SIG-M5 treated with dmso at 0.1 percent for 504 hours (cell line): ENCODE measurements around the gene OR10H5.
"Not testable (repeated sequence)": the region's sequence is repeated elsewhere in the genome, so short reads cannot be mapped to it uniquely, and the experiment has no call there.

ENCODE experiments used
- DNase-seq: peaks from one replicate; lab custom pipeline; 2025; ENCODE audit not compliant: unreplicated experiment; lab: John Stamatoyannopoulos, UW

Gene OR10H5

DNA sequence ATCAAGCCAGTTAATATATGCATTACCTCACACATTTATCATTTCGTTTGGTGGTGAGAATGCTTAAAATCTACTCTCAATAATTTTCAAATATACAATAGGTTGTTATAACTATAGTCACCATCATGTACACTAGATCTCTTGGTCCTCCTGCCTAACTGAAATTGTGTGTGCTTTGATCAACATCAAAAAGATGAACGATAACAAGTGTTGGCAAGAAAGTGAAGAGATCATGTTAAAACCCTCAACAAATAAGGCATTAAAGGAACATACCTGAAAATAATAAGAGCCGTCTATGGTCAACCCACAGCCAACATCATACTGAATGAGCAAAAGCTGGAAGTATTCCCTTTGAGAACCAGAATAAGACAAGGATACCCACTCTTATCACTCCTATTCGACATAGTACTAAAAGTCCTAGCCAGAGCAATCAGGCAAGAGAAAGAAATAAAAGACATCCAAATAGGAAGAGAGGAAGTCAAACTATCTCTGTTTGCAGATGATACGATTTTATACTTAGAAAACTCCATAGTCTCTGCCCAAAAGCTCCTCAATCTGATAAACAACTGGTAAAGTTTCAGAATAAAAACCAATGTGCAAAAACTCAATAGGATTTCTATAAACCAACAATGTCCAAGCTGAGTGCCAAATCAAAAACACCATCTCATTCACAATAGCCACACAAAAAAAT, 55.9 kb downstream of the OR10H5 start:
- DNase-seq: no peak

DNA sequence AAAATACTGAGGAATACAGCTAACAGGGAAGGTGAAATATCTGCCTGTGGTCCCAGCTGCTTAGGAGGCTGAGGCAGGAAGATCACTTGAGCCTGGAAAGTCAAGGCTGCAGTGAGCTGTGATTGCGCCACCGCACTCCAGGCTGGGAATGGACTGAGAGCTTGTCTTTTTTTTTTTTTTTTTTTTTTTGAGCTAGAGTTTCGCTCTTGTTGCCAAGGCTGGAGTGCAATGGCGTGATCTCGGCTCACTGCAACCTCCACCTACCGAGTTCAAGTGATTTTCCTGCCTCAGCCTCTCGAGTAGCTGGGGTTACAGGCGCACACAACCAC, 56.4 kb downstream of the OR10H5 start:
- not testable (repeated sequence) for DNase-seq

DNA sequence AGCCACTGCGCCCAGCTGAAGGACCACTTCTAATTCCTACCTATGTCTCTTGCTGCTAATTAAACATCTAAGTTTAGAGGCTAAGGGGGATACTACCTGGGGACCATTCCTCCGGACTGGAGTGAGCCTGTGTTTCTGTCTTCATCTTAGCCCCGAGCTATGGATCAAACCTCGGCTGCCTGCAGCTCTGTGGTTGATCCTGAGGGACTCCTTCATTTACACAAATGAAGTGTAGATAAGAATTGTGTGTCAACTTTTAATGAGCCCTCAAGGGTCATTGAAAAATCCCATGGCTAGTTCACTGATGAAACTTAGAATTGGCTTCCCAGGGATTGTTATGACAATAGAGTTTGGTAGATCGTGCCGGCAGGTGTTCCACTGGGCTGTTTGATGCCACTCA, 59.5 kb downstream of the OR10H5 start:
- no peak for DNase-seq

DNA sequence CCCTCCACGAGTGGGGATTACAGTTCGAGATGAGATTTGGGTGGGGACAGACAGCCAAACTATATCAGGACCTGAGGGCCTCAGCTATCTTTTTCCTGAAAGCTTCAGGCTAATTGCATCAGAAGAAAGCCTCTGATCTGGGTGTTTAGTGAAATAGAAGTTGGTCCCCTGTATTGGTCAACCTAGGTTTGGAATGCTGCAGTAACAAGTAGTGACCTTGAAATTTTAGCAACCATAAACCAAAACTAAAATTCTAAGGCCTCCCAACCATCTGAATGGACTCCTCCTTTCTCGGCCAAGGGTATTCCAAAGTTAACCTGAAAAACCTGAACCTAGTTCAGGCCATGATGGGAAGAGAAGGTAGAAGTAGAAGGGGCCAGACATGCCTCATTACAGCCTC, 62.9 kb downstream of the OR10H5 start:
- no peak for DNase-seq
